ENCODE results near the gene GPATCH2L.

Gene GPATCH2L

DNA sequence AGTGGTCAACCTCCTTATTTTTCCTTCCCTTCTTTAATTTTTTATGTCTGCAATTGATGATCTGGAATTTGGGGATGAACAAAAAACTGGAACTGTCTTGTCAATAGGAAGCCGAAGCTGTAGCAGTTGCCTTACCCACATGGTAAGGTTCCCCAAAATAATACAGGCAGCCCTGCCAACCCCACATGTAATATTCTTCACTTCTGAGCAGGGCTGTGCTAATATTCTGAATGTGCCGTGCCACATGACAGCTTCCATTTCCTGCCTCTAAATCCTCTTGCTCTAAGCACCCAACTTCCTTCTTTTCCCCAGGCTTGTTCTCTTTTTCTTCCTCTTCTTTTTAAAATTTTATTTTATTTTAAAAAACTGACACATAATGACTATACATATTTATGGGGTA, 39.6 kb downstream of the GPATCH2L start:
- ChIA-PET CTCF (interaction anchor here (1.2 kb wide), 1 partner anchor 18 kb away, joined by 3 read pairs; no protein-coding TSS in a partner anchor), POLR2A (no interaction called here)
- no peak for DNase-seq (ENCODE audit: extremely low spot score)

DNA sequence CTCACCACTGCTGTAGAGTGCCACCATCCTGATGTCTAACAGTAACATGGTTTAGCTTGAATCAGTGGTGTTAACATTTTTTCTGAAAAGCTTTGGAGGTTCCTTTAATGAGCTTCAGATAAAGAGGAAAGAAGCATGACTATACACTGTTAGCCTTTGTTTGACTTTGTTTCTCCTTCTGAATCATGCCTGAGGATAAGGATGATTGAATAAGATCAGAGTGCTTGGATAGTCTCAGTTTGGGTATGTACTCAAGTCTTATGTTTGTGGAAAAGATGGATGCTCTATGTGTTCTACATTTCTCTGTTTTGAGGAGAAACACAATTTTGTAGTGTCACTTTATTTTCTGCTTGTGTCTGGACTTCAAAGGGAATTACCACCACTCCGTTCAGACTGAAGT, 42.0 kb downstream of the GPATCH2L start:
- DNase-seq (ENCODE audit: extremely low spot score), result no peak
- no peak for TF ChIP-seq BHLHE40 (IDR thresholded peaks at IDR 0.05; ENCODE audit: borderline replicate concordance)
- no peak for TF ChIP-seq SUZ12 (IDR thresholded peaks at IDR 0.05)
- no peak for TF ChIP-seq FOXA1 (IDR thresholded peaks at IDR 0.05)
- no peak for TF ChIP-seq FOXK2 (IDR thresholded peaks at IDR 0.05)
- no peak for TF ChIP-seq LEF1 (IDR thresholded peaks at IDR 0.05; ENCODE audit: borderline replicate concordance)
- TF ChIP-seq L3MBTL2 (conservative IDR thresholded peaks at IDR 0.05), result no peak
- TF ChIP-seq ZNF384 (IDR thresholded peaks at IDR 0.05), result no peak
- no peak for TF ChIP-seq TARDBP (IDR thresholded peaks at IDR 0.05)
- no peak for TF ChIP-seq NFRKB (IDR thresholded peaks at IDR 0.05)
- TF ChIP-seq HDGF (IDR thresholded peaks at IDR 0.05; ENCODE audit: borderline replicate concordance), result no peak
- TF ChIP-seq, protein P1, sequence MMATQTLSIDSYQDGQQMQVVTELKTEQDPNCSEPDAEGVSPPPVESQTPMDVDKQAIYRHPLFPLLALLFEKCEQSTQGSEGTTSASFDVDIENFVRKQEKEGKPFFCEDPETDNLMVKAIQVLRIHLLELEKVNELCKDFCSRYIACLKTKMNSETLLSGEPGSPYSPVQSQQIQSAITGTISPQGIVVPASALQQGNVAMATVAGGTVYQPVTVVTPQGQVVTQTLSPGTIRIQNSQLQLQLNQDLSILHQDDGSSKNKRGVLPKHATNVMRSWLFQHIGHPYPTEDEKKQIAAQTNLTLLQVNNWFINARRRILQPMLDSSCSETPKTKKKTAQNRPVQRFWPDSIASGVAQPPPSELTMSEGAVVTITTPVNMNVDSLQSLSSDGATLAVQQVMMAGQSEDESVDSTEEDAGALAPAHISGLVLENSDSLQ (IDR thresholded peaks at IDR 0.05), result no peak
- TF ChIP-seq SP1 (IDR thresholded peaks at IDR 0.05), result no peak
- no peak for TF ChIP-seq ELF4 (IDR thresholded peaks at IDR 0.05)
- TF ChIP-seq FOXM1 (IDR thresholded peaks at IDR 0.05; ENCODE audit: borderline replicate concordance), result no peak
- TF ChIP-seq CTBP1 (IDR thresholded peaks at IDR 0.05; ENCODE audit: borderline replicate concordance), result no peak
- no peak for TF ChIP-seq ARNT (IDR thresholded peaks at IDR 0.05)
- ChIA-PET CTCF (no interaction called here), POLR2A (no interaction called here)

More for the DNA sequence above, 39.6 kb downstream of the GPATCH2L start:
- TF ChIP-seq FOXK2 (IDR thresholded peaks at IDR 0.05), result no peak
- no peak for TF ChIP-seq ARNT (IDR thresholded peaks at IDR 0.05)
- no peak for TF ChIP-seq SP1 (IDR thresholded peaks at IDR 0.05)
- TF ChIP-seq ZNF384 (IDR thresholded peaks at IDR 0.05), result no peak
- no peak for TF ChIP-seq HDGF (IDR thresholded peaks at IDR 0.05; ENCODE audit: borderline replicate concordance)
- no peak for TF ChIP-seq LEF1 (IDR thresholded peaks at IDR 0.05; ENCODE audit: borderline replicate concordance)
- TF ChIP-seq CTBP1 (IDR thresholded peaks at IDR 0.05; ENCODE audit: borderline replicate concordance), result no peak
- no peak for TF ChIP-seq NFRKB (IDR thresholded peaks at IDR 0.05)
- TF ChIP-seq, protein P1 (IDR thresholded peaks at IDR 0.05), result no peak
- TF ChIP-seq BHLHE40 (IDR thresholded peaks at IDR 0.05; ENCODE audit: borderline replicate concordance), result no peak

DNA sequence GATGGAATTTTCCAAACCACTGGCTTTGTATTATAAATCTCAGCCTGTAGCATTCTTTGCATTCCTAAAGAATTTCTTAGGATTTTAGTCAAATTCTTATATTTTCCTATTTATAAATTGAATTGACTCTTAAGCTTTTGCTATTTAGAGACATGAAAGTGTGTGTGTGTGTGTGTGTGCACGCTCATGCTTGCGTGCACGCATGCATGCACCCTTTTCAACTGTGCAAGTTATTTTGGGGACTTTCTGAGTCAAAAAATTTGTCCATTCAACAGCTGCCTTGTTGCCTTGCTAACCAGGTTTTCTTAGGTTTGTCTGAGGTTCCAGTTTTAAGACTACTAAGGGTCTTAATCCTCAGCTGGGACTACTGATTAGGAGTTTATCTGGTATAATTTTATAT, 42.6 kb downstream of the GPATCH2L start:
- DNase-seq (ENCODE audit: extremely low spot score), result no peak
- ChIA-PET POLR2A (no interaction called here), CTCF (no interaction called here)
- TF ChIP-seq SUZ12 (IDR thresholded peaks at IDR 0.05) (no peak), CTBP1 (IDR thresholded peaks at IDR 0.05; ENCODE audit: borderline replicate concordance) (no peak), FOXA1 (IDR thresholded peaks at IDR 0.05) (no peak), LEF1 (IDR thresholded peaks at IDR 0.05; ENCODE audit: borderline replicate concordance) (no peak), FOXM1 (IDR thresholded peaks at IDR 0.05; ENCODE audit: borderline replicate concordance) (no peak), ELF4 (IDR thresholded peaks at IDR 0.05) (no peak), SP1 (IDR thresholded peaks at IDR 0.05) (no peak), NFRKB (IDR thresholded peaks at IDR 0.05) (no peak), FOXK2 (IDR thresholded peaks at IDR 0.05) (no peak), ARNT (IDR thresholded peaks at IDR 0.05) (no peak), TARDBP (IDR thresholded peaks at IDR 0.05) (no peak), L3MBTL2 (conservative IDR thresholded peaks at IDR 0.05) (no peak), BHLHE40 (IDR thresholded peaks at IDR 0.05; ENCODE audit: borderline replicate concordance) (no peak), ZNF384 (IDR thresholded peaks at IDR 0.05) (no peak)
- TF ChIP-seq, protein P1 (IDR thresholded peaks at IDR 0.05), result no peak

DNA sequence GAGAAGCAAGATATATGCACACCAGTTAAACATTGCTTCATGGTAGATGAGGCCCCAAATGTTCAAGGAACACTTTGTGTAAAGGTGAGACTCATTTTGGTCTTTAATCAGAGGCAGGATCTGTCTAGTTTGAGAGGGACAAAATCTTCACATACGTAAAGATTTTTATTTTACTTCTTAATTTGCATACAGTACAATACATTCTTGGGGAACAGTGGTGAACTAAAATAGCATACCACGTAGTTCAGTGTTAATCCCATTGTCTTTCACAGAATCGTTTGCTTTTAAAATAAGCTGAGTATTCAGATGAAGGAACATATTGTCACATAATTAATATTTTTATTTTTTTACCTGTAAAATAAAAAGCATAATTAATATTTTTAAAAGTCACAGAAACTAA, 43.3 kb downstream of the GPATCH2L start:
- POLR2A ChIA-PET, result no interaction called here
- no peak for TF ChIP-seq FOXA1 (IDR thresholded peaks at IDR 0.05)
- no peak for TF ChIP-seq TARDBP (IDR thresholded peaks at IDR 0.05)

DNA sequence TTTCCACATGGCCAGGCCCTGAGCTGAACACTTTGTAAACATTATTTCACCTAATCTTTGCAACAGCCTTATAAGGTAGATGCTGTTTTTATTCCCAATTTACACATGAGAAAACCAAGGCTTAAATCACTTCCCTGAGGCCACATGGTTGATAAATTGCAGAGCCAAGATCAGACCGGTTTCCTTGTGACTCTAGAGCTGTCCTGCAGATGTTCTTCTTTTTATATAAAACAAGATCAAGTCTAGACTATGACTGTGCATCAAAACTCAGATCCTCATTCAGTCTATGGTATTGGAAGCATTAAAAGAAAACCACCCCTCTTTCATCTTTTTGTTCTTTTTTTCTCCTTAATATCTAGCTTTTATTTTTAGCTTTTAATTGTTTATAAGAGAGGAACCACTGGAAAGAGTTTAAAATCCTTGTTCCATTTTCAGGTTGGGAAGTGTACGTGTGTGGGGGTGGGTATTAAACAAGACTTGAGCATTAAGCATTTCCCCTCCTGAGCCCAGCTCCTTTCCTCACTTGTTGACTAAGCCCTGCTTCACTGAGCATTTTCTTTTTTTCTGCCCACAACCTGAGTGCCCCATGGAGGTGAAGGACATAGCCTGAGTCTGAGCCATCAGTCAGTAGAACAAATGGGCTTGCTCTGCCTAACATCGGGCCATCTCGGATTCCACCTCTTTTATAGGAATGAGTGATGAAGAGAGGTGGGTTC, 45.4 kb downstream of the GPATCH2L start:
- ChIA-PET CTCF (no interaction called here), POLR2A (no interaction called here)
- DNase-seq (ENCODE audit: extremely low spot score), result no peak
- TF ChIP-seq, protein P1 (IDR thresholded peaks at IDR 0.05), result no peak
- TF ChIP-seq FOXK2 (IDR thresholded peaks at IDR 0.05) (no peak), CTBP1 (IDR thresholded peaks at IDR 0.05; ENCODE audit: borderline replicate concordance) (no peak), BHLHE40 (IDR thresholded peaks at IDR 0.05; ENCODE audit: borderline replicate concordance) (no peak), HDGF (IDR thresholded peaks at IDR 0.05; ENCODE audit: borderline replicate concordance) (no peak), ARNT (IDR thresholded peaks at IDR 0.05) (no peak), LEF1 (IDR thresholded peaks at IDR 0.05; ENCODE audit: borderline replicate concordance) (no peak), FOXM1 (IDR thresholded peaks at IDR 0.05; ENCODE audit: borderline replicate concordance) (no peak), NFRKB (IDR thresholded peaks at IDR 0.05) (no peak)

More for the DNA sequence above, 43.3 kb downstream of the GPATCH2L start:
- no peak for DNase-seq (ENCODE audit: extremely low spot score)
- CTCF ChIA-PET, result no interaction called here

DNA sequence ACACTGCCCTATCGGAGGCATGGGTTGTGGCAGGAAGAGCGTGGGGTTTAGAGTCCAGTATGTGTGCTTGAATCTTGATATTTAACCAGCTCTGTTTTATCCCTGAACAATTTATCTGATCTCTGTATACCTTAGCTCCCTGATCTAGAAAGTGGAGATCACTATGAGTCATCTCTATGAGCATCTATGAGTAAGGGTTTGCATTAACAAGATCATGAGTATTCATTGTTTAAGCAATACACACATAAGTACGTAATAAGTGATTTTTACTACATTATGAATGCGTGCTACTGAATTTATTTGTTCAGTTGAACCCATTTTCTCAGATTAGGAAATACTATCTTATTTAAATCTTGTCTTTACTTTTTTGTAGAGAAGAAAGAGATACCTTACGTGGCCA, 49.4 kb downstream of the GPATCH2L start:
- POLR2A ChIA-PET, result no interaction called here
- TF ChIP-seq, protein P1 (IDR thresholded peaks at IDR 0.05), result no peak
- TF ChIP-seq HDGF (IDR thresholded peaks at IDR 0.05; ENCODE audit: borderline replicate concordance) (no peak), L3MBTL2 (conservative IDR thresholded peaks at IDR 0.05) (no peak), CTBP1 (IDR thresholded peaks at IDR 0.05; ENCODE audit: borderline replicate concordance) (no peak), NFRKB (IDR thresholded peaks at IDR 0.05) (no peak), FOXK2 (IDR thresholded peaks at IDR 0.05) (no peak), ZNF384 (IDR thresholded peaks at IDR 0.05) (no peak), ARNT (IDR thresholded peaks at IDR 0.05) (no peak), FOXA1 (IDR thresholded peaks at IDR 0.05) (no peak), TARDBP (IDR thresholded peaks at IDR 0.05) (no peak)
- CTCF ChIA-PET, result no interaction called here
- DNase-seq (ENCODE audit: extremely low spot score), result no peak

Data from HEK293T (cell line).